ENCODE results near the gene ATG4A.

- no peak for TF ChIP-seq ZBTB8A (IDR thresholded peaks at IDR 0.05; ENCODE audit: partially characterized antibody)
- no peak for TF ChIP-seq EGR1 (conservative IDR thresholded peaks at IDR 0.05)
- TF ChIP-seq ZBTB7A (IDR thresholded peaks at IDR 0.05; ENCODE audit: borderline replicate concordance, control insufficient read depth, low read depth, low read length), result no peak
- TF ChIP-seq ETV6 (IDR thresholded peaks at IDR 0.05; ENCODE audit: borderline replicate concordance in 1 of 2, low read depth in 2 of 2, low read length in 1 of 2), result no peak
- TF ChIP-seq ETV6 (CRISPR knock-in tag; IDR thresholded peaks at IDR 0.05; ENCODE audit: borderline replicate concordance), result no peak
- TF ChIP-seq POLR2AphosphoS2 (IDR thresholded peaks at IDR 0.05; ENCODE audit: low read length), result no peak
These were observed 82.3 kb downstream of the ATG4A start for GRCh38 chrX:108173874-108174273.

All from K562 (cell line).